ENCODE data around the gene RCN2.
A peak's percentile ranks its signal among the peaks of the same experiment; 100 is the strongest.

Gene RCN2

DNA sequence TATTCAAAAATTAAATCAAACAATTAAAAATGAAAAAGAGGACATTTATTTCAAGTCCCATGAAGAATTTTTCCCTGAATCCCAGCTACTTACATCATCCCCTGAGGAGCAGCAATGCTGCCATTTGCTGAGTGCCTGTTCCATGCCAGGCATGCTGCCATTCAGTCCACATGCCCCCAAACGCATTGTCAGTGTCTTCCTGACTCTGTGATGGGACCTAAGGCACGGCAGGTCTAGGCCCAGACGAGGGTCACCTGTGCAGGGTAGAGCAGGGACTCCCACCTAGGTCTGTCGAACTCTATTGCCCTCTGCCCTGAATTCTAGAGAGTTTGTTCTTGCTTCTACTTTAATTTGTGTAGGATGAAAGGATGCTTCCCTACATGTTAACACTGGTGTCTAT is 70.4 kb downstream of the RCN2 start:
- DNase-seq (ENCODE audit: low read depth in 1 of 2, low spot score in 1 of 2), result no peak
- Histone ChIP-seq H3K27ac (replicated peaks) (peak overlapping the region; percentile 83), H3K27me3 (ENCODE audit: insufficient read depth, poor library complexity, severe bottlenecking) (no peaks in the 10 kb centered on the region), H3K4me3 (replicated peaks; ENCODE audit: insufficient read depth, low read length) (no peak overlapping the region)
- no peak for TF ChIP-seq SPI1 (IDR thresholded peaks at IDR 0.05; ENCODE audit: borderline replicate concordance, low read depth)
- no peak for TF ChIP-seq CTCF (IDR thresholded peaks at IDR 0.05; ENCODE audit: insufficient read depth, low read length)

GRCh38 chr15:77002436-77002835 is 70.9 kb downstream of the RCN2 start:
- peak in 1 of 2 experiments; percentile 51 for DNase-seq (ENCODE audit: low read depth in 1 of 2, low spot score in 1 of 2)
- Histone ChIP-seq H3K27ac (replicated peaks) (peak overlapping the region; percentile 83), H3K27me3 (ENCODE audit: insufficient read depth, poor library complexity, severe bottlenecking) (no peaks in the 10 kb centered on the region), H3K4me3 (replicated peaks; ENCODE audit: insufficient read depth, low read length) (no peak overlapping the region)
- no peak for TF ChIP-seq SPI1 (IDR thresholded peaks at IDR 0.05; ENCODE audit: borderline replicate concordance, low read depth)
- no peak for TF ChIP-seq CTCF (IDR thresholded peaks at IDR 0.05; ENCODE audit: insufficient read depth, low read length)
- no peak for TF ChIP-seq GABPA (IDR thresholded peaks at IDR 0.05; ENCODE audit: low read depth)
- no peak for TF ChIP-seq POLR2AphosphoS5 (IDR thresholded peaks at IDR 0.05; ENCODE audit: low read depth)
- TF ChIP-seq, protein P1, sequence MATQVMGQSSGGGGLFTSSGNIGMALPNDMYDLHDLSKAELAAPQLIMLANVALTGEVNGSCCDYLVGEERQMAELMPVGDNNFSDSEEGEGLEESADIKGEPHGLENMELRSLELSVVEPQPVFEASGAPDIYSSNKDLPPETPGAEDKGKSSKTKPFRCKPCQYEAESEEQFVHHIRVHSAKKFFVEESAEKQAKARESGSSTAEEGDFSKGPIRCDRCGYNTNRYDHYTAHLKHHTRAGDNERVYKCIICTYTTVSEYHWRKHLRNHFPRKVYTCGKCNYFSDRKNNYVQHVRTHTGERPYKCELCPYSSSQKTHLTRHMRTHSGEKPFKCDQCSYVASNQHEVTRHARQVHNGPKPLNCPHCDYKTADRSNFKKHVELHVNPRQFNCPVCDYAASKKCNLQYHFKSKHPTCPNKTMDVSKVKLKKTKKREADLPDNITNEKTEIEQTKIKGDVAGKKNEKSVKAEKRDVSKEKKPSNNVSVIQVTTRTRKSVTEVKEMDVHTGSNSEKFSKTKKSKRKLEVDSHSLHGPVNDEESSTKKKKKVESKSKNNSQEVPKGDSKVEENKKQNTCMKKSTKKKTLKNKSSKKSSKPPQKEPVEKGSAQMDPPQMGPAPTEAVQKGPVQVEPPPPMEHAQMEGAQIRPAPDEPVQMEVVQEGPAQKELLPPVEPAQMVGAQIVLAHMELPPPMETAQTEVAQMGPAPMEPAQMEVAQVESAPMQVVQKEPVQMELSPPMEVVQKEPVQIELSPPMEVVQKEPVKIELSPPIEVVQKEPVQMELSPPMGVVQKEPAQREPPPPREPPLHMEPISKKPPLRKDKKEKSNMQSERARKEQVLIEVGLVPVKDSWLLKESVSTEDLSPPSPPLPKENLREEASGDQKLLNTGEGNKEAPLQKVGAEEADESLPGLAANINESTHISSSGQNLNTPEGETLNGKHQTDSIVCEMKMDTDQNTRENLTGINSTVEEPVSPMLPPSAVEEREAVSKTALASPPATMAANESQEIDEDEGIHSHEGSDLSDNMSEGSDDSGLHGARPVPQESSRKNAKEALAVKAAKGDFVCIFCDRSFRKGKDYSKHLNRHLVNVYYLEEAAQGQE (IDR thresholded peaks at IDR 0.05; ENCODE audit: insufficient replicate concordance, low read depth), result no peak

- Histone ChIP-seq H3K27me3 (ENCODE audit: insufficient read depth, poor library complexity, severe bottlenecking) (no peaks in the 10 kb centered on the region), H3K27ac (replicated peaks) (peak overlapping the region; percentile 83), H3K4me3 (replicated peaks; ENCODE audit: insufficient read depth, low read length) (no peak overlapping the region)
- DNase-seq (ENCODE audit: low read depth in 1 of 2, low spot score in 1 of 2), result peak; percentile 78 to 98
- TF ChIP-seq, protein P1 (IDR thresholded peaks at IDR 0.05; ENCODE audit: insufficient replicate concordance, low read depth), result no peak
- TF ChIP-seq SPI1 (IDR thresholded peaks at IDR 0.05; ENCODE audit: borderline replicate concordance, low read depth), result peak; percentile 46; the same call in 1 of the 2 replicates
- TF ChIP-seq POLR2AphosphoS5 (IDR thresholded peaks at IDR 0.05; ENCODE audit: low read depth), result peak; percentile 91
Observed at GRCh38 chr15:77002954-77003912, 71.7 kb downstream of the RCN2 start.

All from HL-60 (cell line).